GM18508 (cell line): ENCODE data around the gene TRIM43.
"Not testable (repeated sequence)": the region's sequence is repeated elsewhere in the genome, so short reads cannot be mapped to it uniquely, and the experiment has no call there.

Experiments
- ATAC-seq: cut with Tn5 transposase; IDR thresholded peaks from one replicate; pipeline ENCODE4 v1.9.1; 2021; ENCODE audit warnings: moderate number of reproducible peaks; ENCODE audit not compliant: insufficient read depth, unreplicated experiment

Gene TRIM43

DNA sequence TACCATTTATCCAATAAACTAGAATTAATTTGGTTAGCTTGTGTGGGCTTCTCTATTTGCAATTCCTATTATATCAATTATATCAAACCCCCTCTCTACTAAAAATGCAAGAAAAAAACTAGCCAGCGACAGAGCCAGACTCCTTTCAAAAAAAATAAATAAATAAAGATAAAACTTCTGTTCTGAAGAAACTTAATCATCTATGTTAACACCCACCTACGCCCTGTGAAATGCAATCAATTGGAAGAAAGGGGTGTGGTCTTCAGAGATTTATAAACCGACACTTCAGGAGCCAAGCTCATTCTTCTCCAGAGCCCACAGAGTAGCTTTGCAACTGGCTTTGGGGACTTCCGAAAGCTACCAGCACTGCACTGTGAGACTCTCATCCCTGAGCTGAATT lies at the start of gene TRIM43:
TRIM43 (plus strand) TSS at position 301 of the 400 bp plus-strand sequence. CDS start 2,023 bp downstream, outside the sequence.
- not testable (repeated sequence) for ATAC-seq

DNA sequence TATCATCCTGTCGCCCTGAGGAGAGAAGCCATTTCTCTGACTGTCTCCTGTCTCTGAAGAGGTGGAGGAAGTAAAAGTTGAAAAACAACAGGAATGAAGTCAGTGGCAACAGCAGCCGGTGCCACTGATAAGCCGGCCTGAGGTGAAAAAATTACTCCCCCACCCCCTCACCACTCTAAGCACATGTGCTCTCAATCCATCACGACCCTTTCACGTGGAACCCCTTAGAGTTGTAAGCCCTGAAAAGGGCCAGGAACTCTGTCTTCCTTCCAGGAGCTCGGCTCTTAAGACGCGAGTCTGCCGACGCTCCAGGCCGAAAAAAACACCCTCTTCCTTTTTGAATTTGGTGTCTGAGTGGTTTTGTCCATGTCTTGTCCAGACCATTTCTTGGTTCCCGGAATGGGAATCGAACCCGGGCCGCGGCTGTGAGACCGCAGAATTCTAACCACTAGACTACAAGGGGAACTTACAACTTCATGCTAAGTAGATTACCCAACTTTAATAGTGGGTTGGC lies 40.7 kb upstream of the TRIM43 start:
- no peak for ATAC-seq

DNA sequence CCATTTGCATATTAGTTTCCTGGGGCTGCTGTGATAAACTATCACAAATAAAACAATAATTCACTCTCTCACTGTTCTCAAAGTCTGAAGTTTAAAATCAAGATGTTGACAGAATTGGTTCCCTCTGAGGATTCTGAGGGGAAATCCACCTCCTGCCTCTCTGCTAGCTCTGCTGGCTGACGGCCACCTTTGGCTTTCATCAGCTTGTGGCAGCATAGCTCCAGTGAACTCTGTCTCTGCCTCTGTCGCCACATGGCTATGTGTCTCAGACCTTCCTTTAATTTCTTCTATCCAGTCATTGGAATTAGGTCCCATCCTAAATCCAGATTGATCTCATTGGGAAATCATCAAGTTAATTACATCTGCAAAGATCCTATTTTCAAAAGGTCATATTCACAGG lies 38.9 kb upstream of the TRIM43 start:
- ATAC-seq = no peak

DNA sequence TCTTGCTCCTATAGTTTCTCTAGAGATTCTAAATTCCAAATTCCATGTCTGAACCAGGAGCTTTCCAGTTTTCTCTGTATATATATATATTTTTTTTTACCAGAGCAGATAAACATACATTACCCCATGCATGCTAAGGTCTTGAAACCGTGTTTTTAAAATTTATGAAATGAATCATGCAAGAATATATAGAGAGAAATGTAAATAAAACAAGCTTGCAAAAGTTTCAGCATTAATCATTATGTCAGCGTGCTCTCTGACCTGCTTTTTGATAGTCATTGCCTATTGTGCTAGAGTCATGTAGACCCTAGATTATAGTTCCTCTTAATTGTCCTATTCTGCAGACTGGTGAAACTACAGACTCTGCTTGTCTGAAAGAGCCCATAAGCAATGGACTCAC lies 22.6 kb upstream of the TRIM43 start:
- ATAC-seq = no peak

DNA sequence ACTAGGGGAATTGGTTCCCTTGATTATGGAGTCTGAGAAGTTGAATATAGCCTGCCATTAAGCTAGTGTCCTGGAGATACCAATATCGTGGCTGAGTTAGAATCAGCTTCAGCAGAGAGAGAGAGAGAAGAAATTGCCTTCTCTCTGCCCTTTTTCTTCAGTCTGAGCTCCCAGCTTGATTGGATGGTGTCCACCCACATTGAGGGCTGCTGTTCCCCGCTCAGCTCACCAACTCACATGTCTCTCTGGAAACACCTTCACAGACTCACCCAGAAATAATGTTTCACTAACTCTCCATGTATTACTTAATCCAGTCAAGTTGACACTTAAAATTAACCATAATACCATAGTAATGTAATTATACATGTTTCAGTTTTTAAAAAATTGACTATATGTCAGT lies 17.9 kb upstream of the TRIM43 start:
- no peak for ATAC-seq

DNA sequence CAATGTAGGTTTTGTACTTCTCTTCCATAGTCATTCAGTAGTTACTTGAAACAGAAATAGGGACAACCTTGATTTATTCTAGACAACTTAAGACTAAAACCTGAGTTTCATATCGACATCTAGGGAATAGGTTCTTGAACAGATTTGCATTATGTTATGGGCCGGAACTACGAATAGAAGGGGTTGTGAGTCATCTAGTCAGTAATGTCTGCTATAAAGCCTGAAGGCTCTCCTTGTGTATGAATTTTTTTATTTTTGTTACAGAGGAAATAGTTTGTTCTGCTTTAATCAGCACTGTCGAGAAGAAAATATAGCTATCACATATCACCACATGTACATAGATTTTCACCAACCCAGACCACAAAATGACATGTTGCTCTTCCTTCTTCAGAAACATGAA lies 17.3 kb upstream of the TRIM43 start:
- no peak for ATAC-seq

DNA sequence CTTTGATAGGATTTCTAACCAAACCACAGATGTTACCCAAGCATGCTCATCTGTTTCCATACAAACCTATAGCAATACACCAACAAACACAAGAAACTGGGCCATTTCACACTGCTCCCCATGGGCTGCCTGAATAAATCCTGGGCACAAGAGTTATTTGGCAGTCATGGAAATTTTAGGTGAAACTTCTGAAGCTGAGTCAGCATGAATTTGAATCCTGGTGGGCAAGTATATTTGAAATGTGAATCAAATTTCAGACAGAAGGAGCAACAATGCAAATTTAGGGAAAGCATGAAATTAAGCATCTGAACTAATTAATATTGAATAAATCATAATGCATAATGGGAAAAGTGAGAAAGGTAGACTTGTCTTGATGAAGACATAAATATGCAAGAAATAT lies 15.9 kb upstream of the TRIM43 start:
- ATAC-seq = no peak

DNA sequence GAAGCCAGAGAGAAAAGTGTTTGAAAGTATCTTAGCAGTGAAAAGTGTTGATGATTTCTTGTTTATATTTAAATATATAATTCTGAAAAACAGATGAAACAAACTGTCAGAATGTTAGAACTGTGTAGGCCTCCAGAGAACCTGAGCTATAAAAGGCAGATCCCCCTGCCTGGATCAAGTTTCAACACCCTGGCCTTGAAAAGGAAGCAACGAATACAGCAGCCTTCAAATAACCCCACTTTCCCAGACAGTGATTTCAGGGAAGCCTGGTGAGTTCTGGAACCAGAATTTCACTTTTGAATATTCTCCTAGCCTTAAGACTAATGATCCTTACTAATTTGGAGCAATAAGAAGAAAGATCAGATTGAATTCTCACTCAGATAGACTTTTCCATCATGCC lies 13.3 kb upstream of the TRIM43 start:
- no peak for ATAC-seq

DNA sequence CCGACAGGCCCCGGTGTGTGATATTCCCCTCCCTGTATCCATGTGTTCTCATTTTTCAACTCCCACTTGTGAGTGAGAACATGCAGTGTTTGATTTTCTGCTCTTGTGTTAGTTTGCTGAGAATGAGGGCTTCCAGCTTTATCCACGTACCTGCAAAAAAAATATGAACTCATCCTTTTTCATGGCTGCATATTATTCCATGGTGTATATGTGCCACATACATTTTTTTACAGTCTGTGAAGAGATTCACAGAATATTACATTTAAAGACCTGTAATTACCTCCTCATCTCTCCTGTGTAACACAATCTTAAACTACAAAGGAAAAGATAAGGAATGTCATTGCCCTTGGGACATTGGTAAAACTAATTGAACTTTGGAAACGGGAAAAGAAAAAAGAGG lies 8.3 kb upstream of the TRIM43 start:
- ATAC-seq = not testable (repeated sequence)

DNA sequence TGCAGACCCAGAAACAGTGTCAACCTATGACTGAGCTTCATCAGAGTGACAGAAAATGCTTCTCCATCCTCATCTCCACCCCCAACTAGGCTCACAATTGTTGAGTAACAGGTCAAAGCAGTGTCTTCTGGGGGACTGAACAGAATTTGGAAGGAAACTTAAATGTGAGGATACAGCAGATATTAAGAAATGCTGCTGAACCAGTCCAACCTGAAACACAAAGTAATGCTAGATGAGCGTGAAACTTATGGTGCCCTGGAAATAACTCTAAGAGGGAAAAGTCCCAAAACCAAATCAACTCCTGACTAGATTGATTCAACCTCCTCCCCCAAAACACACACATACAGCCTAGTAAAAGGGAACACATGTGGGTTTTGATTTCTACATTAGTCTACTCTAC lies 7.5 kb upstream of the TRIM43 start:
- not testable (repeated sequence) for ATAC-seq

DNA sequence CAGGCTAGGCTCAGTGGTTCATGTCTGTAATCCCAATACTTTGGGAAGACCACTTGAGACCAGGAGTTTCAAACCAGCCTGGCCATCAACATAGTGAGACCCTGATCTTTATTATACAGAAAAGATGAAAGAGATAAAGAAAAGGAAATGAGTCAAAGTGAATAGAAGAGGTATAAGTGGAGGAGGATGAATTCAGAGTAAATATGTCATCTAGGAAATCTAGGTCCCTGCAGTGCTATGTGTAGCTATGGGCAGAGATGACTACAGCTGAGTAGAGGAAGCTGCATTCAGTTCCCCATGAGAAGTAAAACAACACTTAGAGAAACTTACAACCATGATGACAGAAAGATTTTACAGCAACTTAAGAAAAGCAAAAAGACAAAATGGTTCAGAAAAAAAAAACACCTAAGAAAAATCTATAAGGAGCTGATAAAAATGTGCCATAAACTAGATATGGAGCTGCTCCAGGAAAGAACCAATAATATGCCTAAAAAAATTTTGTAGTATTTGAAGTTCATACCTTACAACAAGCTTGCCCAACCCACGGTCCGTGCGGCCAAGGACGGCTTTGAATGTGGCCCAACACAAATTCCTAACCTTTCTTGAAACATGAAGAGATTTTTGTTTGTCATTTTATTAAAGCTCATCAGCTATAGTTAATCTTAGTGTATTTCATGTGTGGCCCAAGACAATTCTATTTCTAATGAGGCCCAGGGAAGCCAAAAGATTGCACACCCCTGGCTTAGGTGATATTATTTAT lies 1.8 kb upstream of the TRIM43 start:
- not testable (repeated sequence) for ATAC-seq

DNA sequence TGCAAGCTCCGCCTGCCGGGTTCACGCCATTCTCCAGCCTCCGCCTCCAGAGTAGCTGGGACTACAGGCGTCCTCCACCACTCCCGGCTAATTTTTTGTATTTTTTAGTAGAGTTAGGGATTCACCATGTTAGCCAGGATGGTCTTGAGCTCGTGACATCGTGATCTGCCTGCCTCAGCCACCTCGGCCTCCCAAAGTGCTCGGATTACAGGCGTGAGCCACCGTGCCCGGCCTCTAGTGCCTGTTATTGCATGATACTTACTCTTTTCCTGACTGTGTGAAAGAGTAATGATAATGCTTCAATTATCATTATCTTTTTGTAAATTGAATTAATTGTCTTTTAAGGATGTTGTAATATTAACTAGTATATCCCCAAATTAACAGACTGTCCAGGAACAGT lies 1.2 kb downstream of the TRIM43 start:
- ATAC-seq = not testable (repeated sequence)

DNA sequence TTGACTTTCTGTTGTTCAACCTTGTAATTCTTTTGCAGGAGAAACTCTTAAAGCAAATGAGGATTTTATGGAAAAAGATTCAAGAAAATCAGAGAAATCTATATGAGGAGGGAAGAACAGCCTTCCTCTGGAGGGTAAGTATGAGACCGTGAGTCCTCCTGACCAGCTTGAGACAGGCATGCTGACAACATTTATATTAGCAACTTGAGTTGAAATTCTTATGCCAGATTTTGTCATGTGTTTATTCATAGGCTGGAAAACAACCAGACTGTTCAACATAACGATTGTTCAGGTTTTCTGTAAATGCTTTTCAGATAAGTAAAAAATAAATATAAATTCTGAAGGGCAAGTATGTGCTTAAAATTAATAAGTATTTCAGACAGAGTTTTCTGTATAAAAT lies 3.2 kb downstream of the TRIM43 start:
- not testable (repeated sequence) for ATAC-seq

DNA sequence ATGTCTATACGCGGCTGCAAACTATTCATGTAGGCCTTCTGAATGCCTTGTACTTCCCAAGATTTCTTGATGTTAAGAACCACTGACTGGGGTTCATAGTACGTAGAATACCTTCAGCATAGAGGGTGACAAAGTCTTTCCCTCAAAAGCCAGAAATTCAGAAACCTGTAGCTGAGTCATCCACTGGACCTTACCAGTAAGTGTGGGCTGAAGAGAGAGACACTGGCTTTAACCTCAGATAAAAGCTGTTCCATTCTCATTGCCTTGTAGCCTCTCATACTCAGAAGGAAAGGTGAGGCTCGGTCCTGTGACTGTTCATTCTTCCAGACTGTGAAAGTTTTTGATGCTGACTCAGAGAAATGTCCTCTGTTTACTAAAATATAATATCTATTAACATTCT lies 9.5 kb downstream of the TRIM43 start:
- not testable (repeated sequence) for ATAC-seq

DNA sequence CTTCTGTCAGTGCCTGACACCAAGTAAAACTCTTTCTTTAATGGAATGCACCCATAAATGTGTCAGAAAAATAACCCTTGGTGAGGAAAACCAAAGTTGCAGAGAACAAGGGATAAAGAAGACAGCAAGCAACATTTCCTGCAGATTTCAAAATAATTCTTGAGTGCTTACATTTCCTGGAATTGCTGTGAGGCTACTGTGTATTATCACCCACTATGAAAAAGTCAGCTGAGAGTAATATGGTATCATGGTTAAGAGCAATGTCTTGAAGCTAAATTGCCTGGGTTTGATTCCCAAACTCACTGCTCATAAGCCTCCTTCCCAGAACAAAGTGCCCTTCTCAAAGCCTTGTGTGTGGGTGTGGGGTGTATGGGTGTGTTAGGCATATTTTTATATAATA lies 10.3 kb downstream of the TRIM43 start:
- ATAC-seq = not testable (repeated sequence)

DNA sequence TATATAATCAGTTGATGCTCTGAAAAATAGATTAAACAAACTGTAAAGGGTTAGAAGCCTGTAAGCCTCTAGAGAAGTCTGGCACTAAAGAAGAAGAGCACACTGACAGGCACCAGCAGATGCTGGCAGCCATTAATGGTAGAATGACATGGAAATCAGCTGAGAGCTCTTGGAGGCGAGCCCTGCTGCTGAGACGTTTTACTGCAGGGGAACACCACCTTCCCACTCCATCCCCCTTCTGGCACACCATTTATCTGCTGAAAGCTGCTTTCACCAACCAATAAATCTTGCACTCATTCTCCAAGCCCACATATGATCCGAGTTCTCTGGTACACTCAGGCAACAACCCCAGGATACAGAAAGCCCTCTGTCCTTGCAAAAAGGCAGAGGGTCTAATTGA lies 16.6 kb downstream of the TRIM43 start:
- ATAC-seq = not testable (repeated sequence)

DNA sequence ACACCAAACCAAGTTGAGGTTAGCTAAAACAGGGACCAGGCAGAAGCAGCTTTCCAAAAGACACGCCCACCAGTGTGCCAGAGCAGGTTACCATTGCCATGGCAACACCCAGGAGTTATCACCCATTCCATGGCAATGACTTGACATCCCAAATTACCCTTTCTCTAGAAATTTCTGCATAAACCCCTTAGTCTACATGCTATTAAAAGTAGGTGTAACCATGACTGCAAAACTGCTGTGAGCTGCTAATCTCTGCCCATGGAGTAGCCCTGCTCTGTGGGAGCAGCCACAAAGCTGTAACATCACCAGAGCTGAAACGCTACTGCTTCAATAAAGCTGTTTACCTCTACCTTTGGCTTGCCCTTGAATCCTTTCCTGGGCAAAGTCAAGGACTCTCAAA lies 18.0 kb downstream of the TRIM43 start:
- ATAC-seq = not testable (repeated sequence)

DNA sequence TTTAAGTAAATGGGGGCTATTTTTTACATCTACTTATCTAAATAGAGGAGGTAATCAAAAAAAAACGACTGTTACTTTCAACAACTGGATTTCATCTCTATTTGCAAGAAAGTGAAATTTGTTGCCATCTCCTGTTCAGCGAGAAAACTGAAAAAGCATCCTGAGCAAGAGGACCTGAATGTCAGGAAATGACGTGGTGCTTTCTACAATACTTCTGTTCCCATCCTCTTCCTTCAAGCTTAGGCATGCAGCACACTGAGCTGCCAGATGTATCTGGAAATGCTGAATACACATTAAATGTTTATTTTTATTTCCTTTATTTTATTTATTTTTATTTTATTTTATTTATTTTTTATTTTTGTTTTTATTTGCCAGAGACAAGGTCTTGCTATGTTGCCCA lies 21.2 kb downstream of the TRIM43 start:
- ATAC-seq = not testable (repeated sequence)

DNA sequence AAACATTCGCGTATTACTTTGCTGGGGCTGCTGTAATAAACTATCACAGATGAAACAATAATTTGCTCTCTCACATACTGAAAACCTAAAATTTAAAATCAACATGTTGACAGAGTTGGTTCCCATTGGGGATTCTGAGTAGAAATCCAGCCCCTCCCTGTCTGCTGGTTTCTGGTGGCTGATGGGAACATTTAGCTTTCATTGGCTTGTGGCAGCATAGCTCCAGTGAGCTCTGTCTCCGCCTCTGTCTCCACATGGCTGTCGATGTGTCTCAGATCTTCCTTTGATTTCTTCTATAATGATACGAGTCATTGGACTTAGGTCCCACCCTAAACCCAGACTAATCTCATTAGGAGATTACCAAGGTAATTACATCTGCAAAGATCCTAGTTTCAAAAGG lies 30.9 kb downstream of the TRIM43 start:
- not testable (repeated sequence) for ATAC-seq

DNA sequence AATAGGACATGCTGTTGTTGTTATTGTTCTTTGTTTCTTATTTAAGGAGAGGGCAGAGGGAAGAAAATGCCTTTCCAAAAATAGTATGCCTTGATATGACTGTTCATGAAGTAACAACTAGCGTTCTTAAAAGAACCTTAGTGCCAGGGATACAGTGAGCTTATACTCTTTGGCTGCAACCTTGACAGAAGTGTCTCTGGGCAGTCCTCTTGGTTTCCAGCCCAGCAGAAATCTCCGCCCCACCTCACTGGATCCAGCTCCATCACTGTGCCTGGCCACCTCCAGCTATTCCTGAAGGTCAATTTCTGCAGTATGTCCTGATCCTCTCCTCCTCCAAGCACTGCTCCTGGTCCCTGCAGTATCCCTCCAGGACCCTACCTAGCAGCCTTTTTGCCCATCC lies 39.2 kb downstream of the TRIM43 start:
- not testable (repeated sequence) for ATAC-seq

DNA sequence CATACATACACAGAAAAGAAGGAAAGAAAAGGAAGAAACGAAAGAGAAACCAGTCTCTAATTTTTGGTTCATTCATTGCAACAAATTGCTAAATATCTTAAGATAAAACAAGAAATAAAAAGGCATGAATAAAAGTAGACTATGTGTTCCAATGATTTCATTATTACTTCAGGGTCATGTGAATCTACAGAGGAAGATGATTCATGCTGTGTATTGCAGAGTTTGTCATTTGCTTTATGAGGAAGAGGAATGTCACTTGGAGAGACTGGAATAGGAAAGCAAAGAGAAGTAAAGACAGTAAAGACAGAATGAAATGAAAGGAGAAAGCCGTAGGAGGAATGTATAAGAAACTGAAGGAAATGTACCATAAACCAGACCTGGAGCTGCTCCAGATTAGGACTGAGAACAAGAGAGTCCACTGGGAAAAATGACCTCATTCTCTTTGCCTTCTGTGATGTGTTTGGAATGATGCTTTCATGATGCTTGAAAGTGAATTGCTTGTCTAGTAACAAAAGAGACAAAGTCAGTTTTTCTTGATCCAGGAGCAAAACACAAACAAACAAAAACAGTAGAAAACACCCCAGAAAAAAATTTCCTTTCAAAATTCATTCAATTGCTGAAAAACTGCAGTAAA lies 41.9 kb downstream of the TRIM43 start:
- ATAC-seq = not testable (repeated sequence)
